ENCODE data around the gene SURF1. TPM values are rescaled to one million over a fixed set of nuclear protein-coding genes. Genes with fewer than 3 reads are reported as not detected.
"Not testable (repeated sequence)": the region's sequence is repeated elsewhere in the genome, so short reads cannot be mapped to it uniquely, and the experiment has no call there.

SURF1 gene
- total and polyA plus RNA-seq, 2 donors (not counting 1 experiment from before 2014, with no cell fraction given) = 44.1 to 54.5 TPM

DNA sequence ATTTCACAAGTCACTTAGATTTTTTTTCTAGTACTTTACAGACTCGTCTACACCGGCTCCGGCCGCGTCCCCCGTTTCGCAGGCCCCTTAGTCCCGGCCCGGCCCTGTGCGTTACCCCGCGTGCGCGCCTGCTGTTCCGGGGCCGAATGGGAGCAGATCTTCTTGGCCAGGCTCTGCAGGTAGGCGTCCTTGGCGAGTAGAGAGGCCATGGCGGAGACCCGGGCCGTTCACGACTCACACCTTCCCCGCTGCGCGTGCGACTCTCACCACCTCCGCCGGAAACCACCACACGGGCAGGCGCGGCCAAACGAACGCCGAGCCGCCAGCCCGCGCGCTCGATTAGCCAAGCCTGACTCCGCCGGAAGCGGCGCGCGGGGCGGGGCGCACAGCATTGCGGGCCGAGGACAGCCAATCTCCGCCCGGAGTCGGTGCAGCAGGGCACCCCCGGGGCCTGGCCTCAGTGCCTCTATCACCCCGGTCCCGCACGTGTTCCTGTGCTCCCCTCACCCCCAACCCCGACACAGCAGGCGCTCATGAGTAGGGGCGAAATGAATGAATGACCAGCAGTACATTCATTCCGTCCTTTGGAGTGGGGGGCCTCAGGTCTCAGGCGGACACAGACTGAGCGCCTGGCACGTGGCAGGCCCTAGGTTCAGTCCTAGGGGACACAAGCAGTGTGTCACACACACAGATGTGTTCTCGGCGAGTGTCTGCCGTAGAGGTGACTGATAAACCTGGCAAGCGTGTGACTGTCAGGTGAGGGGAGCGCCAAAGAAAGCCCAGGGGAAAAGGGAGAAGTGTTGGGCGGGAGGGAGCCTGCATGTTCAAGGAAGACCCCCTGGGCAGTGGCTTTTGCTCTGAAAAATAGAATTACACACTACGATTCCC, 20.1 kb downstream of the SURF1 start, which contains the start of gene SURF6:
Gene SURF6, minus strand, starts transcription at position 265 of the 888 bp plus-strand sequence. Its CDS starts 56 bp downstream, at position 209.
- CTCF ChIA-PET = no interaction called here
- H3K4me1 Mint-ChIP-seq = peaks cover 53% of the 10 kb centered on the region
- Histone ChIP-seq H3K9ac (ENCODE audit: low read length) (peak within 1 kb of the TSS; percentile 77), H3K4me2 (replicated peaks; ENCODE audit: low read depth, low read length, poor library complexity, severe bottlenecking) (peak within 1 kb of the TSS; percentile 74), H4K20me1 (ENCODE audit: control insufficient read depth, insufficient read depth, low read length, poor library complexity, severe bottlenecking) (peaks cover 42% of the 10 kb centered on the region), H3K4me1 (ENCODE audit: control insufficient read depth in 2 of 2, insufficient read depth in 2 of 2, low read length in 2 of 2) (peaks cover 31 to 51% of the 10 kb centered on the region in 2 donors), H3K4me3 (ENCODE audit: control extremely low read depth in 1 of 5, extremely low read depth in 1 of 5, insufficient read depth in 1 of 5, low read depth in 2 of 5, low read length in 4 of 5) (peak within 1 kb of the TSS; percentile 49 to 90 (median 82)), H3K36me3 (replicated peaks in 1 of 2; ENCODE audit: control extremely low read depth in 1 of 2, control insufficient read depth in 1 of 2, extremely low read depth in 1 of 2, insufficient read depth in 2 of 2, low read length in 1 of 2) (peaks cover 0 to 44% of the 10 kb centered on the region in 2 experiments), H3K79me2 (ENCODE audit: control insufficient read depth, insufficient read depth, low read length) (peaks cover 36% of the 10 kb centered on the region), H2AFZ (ENCODE audit: insufficient read depth, low read depth, low read length, poor library complexity, severe bottlenecking) (peak within 1 kb of the TSS; percentile 79), H3K27ac (ENCODE audit: low read length in 2 of 2) (peak within 1 kb of the TSS; percentile 76 to 78), H3K9me3 (ENCODE audit: control extremely low read depth in 1 of 3, control insufficient read depth in 2 of 3, insufficient read depth in 1 of 3, low read length in 2 of 3) (peaks cover 0 to 13% (median 3%) of the 10 kb centered on the region in 3 donors), H3K27me3 (replicated peaks in 1 of 4; ENCODE audit: control extremely low read depth in 1 of 4, control insufficient read depth in 3 of 4, insufficient read depth in 4 of 4, low read length in 3 of 4) (no peaks in the 10 kb centered on the region)
- TF ChIP-seq, protein P1, sequence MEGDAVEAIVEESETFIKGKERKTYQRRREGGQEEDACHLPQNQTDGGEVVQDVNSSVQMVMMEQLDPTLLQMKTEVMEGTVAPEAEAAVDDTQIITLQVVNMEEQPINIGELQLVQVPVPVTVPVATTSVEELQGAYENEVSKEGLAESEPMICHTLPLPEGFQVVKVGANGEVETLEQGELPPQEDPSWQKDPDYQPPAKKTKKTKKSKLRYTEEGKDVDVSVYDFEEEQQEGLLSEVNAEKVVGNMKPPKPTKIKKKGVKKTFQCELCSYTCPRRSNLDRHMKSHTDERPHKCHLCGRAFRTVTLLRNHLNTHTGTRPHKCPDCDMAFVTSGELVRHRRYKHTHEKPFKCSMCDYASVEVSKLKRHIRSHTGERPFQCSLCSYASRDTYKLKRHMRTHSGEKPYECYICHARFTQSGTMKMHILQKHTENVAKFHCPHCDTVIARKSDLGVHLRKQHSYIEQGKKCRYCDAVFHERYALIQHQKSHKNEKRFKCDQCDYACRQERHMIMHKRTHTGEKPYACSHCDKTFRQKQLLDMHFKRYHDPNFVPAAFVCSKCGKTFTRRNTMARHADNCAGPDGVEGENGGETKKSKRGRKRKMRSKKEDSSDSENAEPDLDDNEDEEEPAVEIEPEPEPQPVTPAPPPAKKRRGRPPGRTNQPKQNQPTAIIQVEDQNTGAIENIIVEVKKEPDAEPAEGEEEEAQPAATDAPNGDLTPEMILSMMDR (IDR thresholded peaks at IDR 0.05) = no peak
- no peak for TF ChIP-seq EZH2 (IDR thresholded peaks at IDR 0.05; ENCODE audit: borderline replicate concordance, insufficient read depth, low read depth, low read length, poor library complexity, severe bottlenecking)
- DNase-seq = peak; percentile 94
- intact Hi-C loops (cut with micrococcal nuclease) = loop anchor here (1.0 kb wide), 4 partner anchors 12 to 124 kb away; partner anchors contain the start of genes MED22, REXO4, RPL7A and STKLD1
- 3% methylated on average over 66 of the region's 70 CpGs for WGBS (ENCODE audit: insufficient coverage)
- H3K9me3 Mint-ChIP-seq (ENCODE audit: insufficient read depth) = no peaks in the 10 kb centered on the region
- no peaks in the 10 kb centered on the region for H3K27me3 Mint-ChIP-seq
- POLR2A ChIA-PET = interaction anchor here (1.3 kb wide), 2 partner anchors 12 to 306 kb away, joined by 4 to 7 read pairs; partner anchors contain the start of genes GTF3C5, MED22 and RPL7A
- peak within 1 kb of the TSS; percentile 95 for H3K27ac Mint-ChIP-seq
- peak; percentile 92 for ATAC-seq (ENCODE audit: low read depth)
- H3K4me3 Mint-ChIP-seq = peak within 1 kb of the TSS; percentile 99

- DNase-seq; H3K9me3 ChIP-seq (ENCODE audit: control extremely low read depth in 1 of 3, control insufficient read depth in 2 of 3, insufficient read depth in 1 of 3, low read length in 2 of 3); H3K27ac ChIP-seq (ENCODE audit: low read length in 2 of 2); H3K9me3 Mint-ChIP-seq (ENCODE audit: insufficient read depth); H3K27me3 Mint-ChIP-seq; H3K27me3 ChIP-seq (replicated peaks in 1 of 4; ENCODE audit: control extremely low read depth in 1 of 4, control insufficient read depth in 3 of 4, insufficient read depth in 4 of 4, low read length in 3 of 4); H2AFZ ChIP-seq (ENCODE audit: insufficient read depth, low read depth, low read length, poor library complexity, severe bottlenecking); intact Hi-C loops (cut with micrococcal nuclease); ATAC-seq (ENCODE audit: low read depth): not testable (repeated sequence)
- Mint-ChIP-seq H3K27ac (peak overlapping the region; percentile 10), H3K4me1 (peaks cover 42% of the 10 kb centered on the region), H3K4me3 (peak overlapping the region; percentile 99)
- POLR2A ChIA-PET = interaction anchor here (1.0 to 1.3 kb wide), 3 partner anchors 13 to 304 kb away, joined by 3 to 7 read pairs (median 4); partner anchors contain the start of genes GTF3C5, MED22, RPL7A and SURF1
- H3K36me3 ChIP-seq (replicated peaks in 1 of 2; ENCODE audit: control extremely low read depth in 1 of 2, control insufficient read depth in 1 of 2, extremely low read depth in 1 of 2, insufficient read depth in 2 of 2, low read length in 1 of 2) = peaks cover 3 to 51% of the 10 kb centered on the region in 2 experiments
- WGBS (ENCODE audit: insufficient coverage) = 94% methylated on average over 7 of the region's 11 CpGs
- peaks cover 36% of the 10 kb centered on the region for H3K79me2 ChIP-seq (ENCODE audit: control insufficient read depth, insufficient read depth, low read length)
- H4K20me1 ChIP-seq (ENCODE audit: control insufficient read depth, insufficient read depth, low read length, poor library complexity, severe bottlenecking) = peaks cover 46% of the 10 kb centered on the region
- H3K4me3 ChIP-seq (ENCODE audit: control extremely low read depth in 1 of 5, extremely low read depth in 1 of 5, insufficient read depth in 1 of 5, low read depth in 2 of 5, low read length in 4 of 5) = peak overlapping the region in 3 of 5 experiments; percentile 73 to 90 (median 84)
- CTCF ChIA-PET = interaction anchor here (1.4 kb wide), 1 partner anchor 16 kb away, joined by 5 read pairs; no protein-coding TSS in a partner anchor
- peak overlapping the region; percentile 74 for H3K4me2 ChIP-seq (replicated peaks; ENCODE audit: low read depth, low read length, poor library complexity, severe bottlenecking)
- H3K4me1 ChIP-seq (ENCODE audit: control insufficient read depth in 2 of 2, insufficient read depth in 2 of 2, low read length in 2 of 2) = peaks cover 18 to 38% of the 10 kb centered on the region in 2 donors
- H3K9ac ChIP-seq (ENCODE audit: low read length) = peak overlapping the region; percentile 77
These were observed 21.4 kb downstream of the SURF1 start for GRCh38 chr9:133334888-133335287.

Measured in B cell (primary cell).